HG02840 (cell line): ENCODE data around the gene DPYD.

ENCODE experiments used
- ATAC-seq: cut with Tn5 transposase; IDR thresholded peaks from one replicate; pipeline ENCODE4 v1.9.1; 2021; ENCODE audit warnings: mild to moderate bottlenecking, moderate library complexity, moderate number of reproducible peaks; ENCODE audit not compliant: unreplicated experiment, low FRiP score

Gene DPYD

GRCh38 chr1:97727029-97727428 lies 193.8 kb downstream of the DPYD start:
- no peak for ATAC-seq

GRCh38 chr1:97726386-97726785 lies 194.4 kb downstream of the DPYD start:
- ATAC-seq, result no peak

- ATAC-seq, result no peak
These were observed 199.6 kb downstream of the DPYD start for GRCh38 chr1:97721221-97721620.

GRCh38 chr1:97712980-97713379 lies 207.9 kb downstream of the DPYD start:
- no peak for ATAC-seq

GRCh38 chr1:97711858-97712257 lies 209.0 kb downstream of the DPYD start:
- ATAC-seq, result no peak

- no peak for ATAC-seq
These were observed 227.2 kb downstream of the DPYD start for GRCh38 chr1:97693601-97694000.

- ATAC-seq, result no peak
These were observed 229.5 kb downstream of the DPYD start for GRCh38 chr1:97691325-97691724.

GRCh38 chr1:97685360-97685759 lies 235.5 kb downstream of the DPYD start:
- ATAC-seq, result no peak

- ATAC-seq, result no peak
These were observed 239.9 kb downstream of the DPYD start for GRCh38 chr1:97680894-97681293.

GRCh38 chr1:97680470-97680869 lies 240.4 kb downstream of the DPYD start:
- no peak for ATAC-seq

GRCh38 chr1:97677702-97678101 lies 243.1 kb downstream of the DPYD start:
- ATAC-seq, result no peak

GRCh38 chr1:97674517-97674916 lies 246.3 kb downstream of the DPYD start:
- ATAC-seq, result no peak

GRCh38 chr1:97668945-97669344 lies 251.9 kb downstream of the DPYD start:
- no peak for ATAC-seq

GRCh38 chr1:97660431-97661105 lies 260.3 kb downstream of the DPYD start:
- no peak for ATAC-seq

- ATAC-seq, result no peak
These were observed 265.8 kb downstream of the DPYD start for GRCh38 chr1:97654876-97655585.

GRCh38 chr1:97651250-97651649 lies 269.6 kb downstream of the DPYD start:
- no peak for ATAC-seq

GRCh38 chr1:97649591-97649990 lies 271.2 kb downstream of the DPYD start:
- ATAC-seq, result no peak

- ATAC-seq, result no peak
These were observed 273.1 kb downstream of the DPYD start for GRCh38 chr1:97647776-97648175.

- no peak for ATAC-seq
These were observed 274.8 kb downstream of the DPYD start for GRCh38 chr1:97646071-97646470.

GRCh38 chr1:97640677-97641076 lies 280.2 kb downstream of the DPYD start:
- ATAC-seq, result no peak

- no peak for ATAC-seq
These were observed 283.9 kb downstream of the DPYD start for GRCh38 chr1:97636941-97637340.

- ATAC-seq, result no peak
These were observed 286.1 kb downstream of the DPYD start for GRCh38 chr1:97634758-97635157.
